Neuronal stem cell (in vitro differentiated cells): ENCODE data around the gene RHOV.

Experiments
- DNase-seq: peaks from one replicate; pipeline ENCODE4 v3.0.0-alpha.2; 2013; ENCODE audit warnings: low spot score
- H2AFZ ChIP-seq: one replicate; pipeline ENCODE4 v1.6.1; 2013; ENCODE audit warnings: mild to moderate bottlenecking, low read length, inconsistent platforms
- H2AK5ac ChIP-seq: 2 replicates; pipeline ENCODE4 v1.6.1; 2013; ENCODE audit warnings: low read depth, mild to moderate bottlenecking, inconsistent platforms, low read length, moderate library complexity, mixed read lengths
- H2BK120ac ChIP-seq: 2 replicates; pipeline ENCODE4 v1.6.1; 2013; ENCODE audit warnings: low read depth, mild to moderate bottlenecking, inconsistent platforms, low read length, moderate library complexity, mixed read lengths
- H2BK12ac ChIP-seq: one replicate; pipeline ENCODE4 v1.6.1; 2013; ENCODE audit warnings: low read length, inconsistent platforms
- H2BK15ac ChIP-seq: 2 replicates; pipeline ENCODE4 v1.6.1; 2013; ENCODE audit warnings: mild to moderate bottlenecking, low read length, inconsistent platforms, mixed read lengths
- H2BK5ac ChIP-seq: one replicate; pipeline ENCODE4 v1.6.1; 2013; ENCODE audit warnings: inconsistent platforms, mild to moderate bottlenecking, low read length, moderate library complexity
- H3K14ac ChIP-seq: one replicate; pipeline ENCODE4 v1.6.1; 2013; ENCODE audit warnings: low read length, inconsistent platforms
- H3K18ac ChIP-seq: 2 replicates; pipeline ENCODE4 v1.6.1; 2013; ENCODE audit warnings: low read length, inconsistent platforms
- H3K23ac ChIP-seq: 2 replicates; pipeline ENCODE4 v1.6.1; 2013; ENCODE audit warnings: low read depth, mild to moderate bottlenecking, mixed read lengths, low read length, inconsistent platforms; ENCODE audit not compliant: poor library complexity
- H3K27ac ChIP-seq: replicated peaks from 3 replicates; pipeline ENCODE4 v1.5.1; 2013; ENCODE audit warnings: low read length, inconsistent platforms
- H3K27me3 ChIP-seq, 3 experiments: 2 replicates each; pipeline ENCODE4 v1.6.1; 2013; ENCODE audit warnings: low read length in 3 of 3, mild to moderate bottlenecking in 2 of 3, inconsistent platforms in 1 of 3, low read depth in 1 of 3, mixed read lengths in 1 of 3, moderate library complexity in 1 of 3; ENCODE audit not compliant: control insufficient read depth in 3 of 3, insufficient read depth in 3 of 3
- H3K36me3 ChIP-seq, 2 donors: replicated peaks in 1 of 2; 2 replicates each; pipeline ENCODE4 v1.6.1; 2013; ENCODE audit warnings: low read length in 2 of 2; ENCODE audit not compliant: control insufficient read depth in 2 of 2, insufficient read depth in 2 of 2
- H3K4ac ChIP-seq: 2 replicates; pipeline ENCODE4 v1.6.1; 2013; ENCODE audit warnings: inconsistent platforms, mild to moderate bottlenecking, low read length, moderate library complexity
- H3K4me1 ChIP-seq, 2 donors: 1 replicate in 1 of 2; 2 replicates in 1 of 2; pipeline ENCODE4 v1.6.1; 2013; ENCODE audit warnings: low read length in 2 of 2, low read depth in 1 of 2; ENCODE audit not compliant: control insufficient read depth in 2 of 2, insufficient read depth in 1 of 2
- H3K4me2 ChIP-seq: one replicate; pipeline ENCODE4 v1.6.1; 2013; ENCODE audit warnings: mild to moderate bottlenecking, low read length, inconsistent platforms; ENCODE audit not compliant: insufficient read depth, poor library complexity, severe bottlenecking
- H3K4me3 ChIP-seq, 2 donors: 2 replicates each; pipeline ENCODE4 v1.5.1; 2013; ENCODE audit warnings: low read length in 2 of 2, mild to moderate bottlenecking in 2 of 2, inconsistent platforms in 1 of 2, moderate library complexity in 1 of 2
- H3K79me1 ChIP-seq: one replicate; pipeline ENCODE4 v1.6.1; 2013; ENCODE audit warnings: low read depth, mild to moderate bottlenecking, inconsistent platforms, low read length, moderate library complexity
- H3K9ac ChIP-seq: one replicate; pipeline ENCODE4 v1.6.1; 2013; ENCODE audit warnings: mild to moderate bottlenecking, low read depth, low read length, inconsistent platforms; ENCODE audit not compliant: poor library complexity
- H3K9me3 ChIP-seq, 2 donors: replicated peaks in 1 of 2; 2 replicates each; pipeline versions ENCODE3 to v1.6.1; 2013; ENCODE audit warnings: low read length in 2 of 2, mild to moderate bottlenecking in 2 of 2, inconsistent platforms in 1 of 2, low read depth in 1 of 2, mixed read lengths in 1 of 2, moderate library complexity in 1 of 2; ENCODE audit not compliant: control insufficient read depth in 2 of 2, insufficient read depth in 1 of 2
- H4K8ac ChIP-seq: one replicate; pipeline ENCODE4 v1.6.1; 2013; ENCODE audit warnings: low read depth, mild to moderate bottlenecking, inconsistent platforms, low read length, moderate library complexity
- H4K91ac ChIP-seq: one replicate; pipeline ENCODE4 v1.6.1; 2013; ENCODE audit warnings: low read length, low read depth, mild to moderate bottlenecking, inconsistent platforms; ENCODE audit not compliant: poor library complexity
- WGBS, 2 donors: extraction: QIAGEN DNeasy Blood & Tissue Kit; methylation state at CpG; one replicate each; pipeline ENCODE4 v1.1.7; 2013; ENCODE audit warnings: missing lambda C conversion rate in 2 of 2, mixed read lengths in 1 of 2; ENCODE audit not compliant: insufficient read length in 2 of 2, insufficient replicate concordance in 1 of 2; ENCODE audit errors: extremely low coverage in 2 of 2; 5-methylcytosine and 5-hydroxymethylcytosine counted together

The RHOV gene

DNA sequence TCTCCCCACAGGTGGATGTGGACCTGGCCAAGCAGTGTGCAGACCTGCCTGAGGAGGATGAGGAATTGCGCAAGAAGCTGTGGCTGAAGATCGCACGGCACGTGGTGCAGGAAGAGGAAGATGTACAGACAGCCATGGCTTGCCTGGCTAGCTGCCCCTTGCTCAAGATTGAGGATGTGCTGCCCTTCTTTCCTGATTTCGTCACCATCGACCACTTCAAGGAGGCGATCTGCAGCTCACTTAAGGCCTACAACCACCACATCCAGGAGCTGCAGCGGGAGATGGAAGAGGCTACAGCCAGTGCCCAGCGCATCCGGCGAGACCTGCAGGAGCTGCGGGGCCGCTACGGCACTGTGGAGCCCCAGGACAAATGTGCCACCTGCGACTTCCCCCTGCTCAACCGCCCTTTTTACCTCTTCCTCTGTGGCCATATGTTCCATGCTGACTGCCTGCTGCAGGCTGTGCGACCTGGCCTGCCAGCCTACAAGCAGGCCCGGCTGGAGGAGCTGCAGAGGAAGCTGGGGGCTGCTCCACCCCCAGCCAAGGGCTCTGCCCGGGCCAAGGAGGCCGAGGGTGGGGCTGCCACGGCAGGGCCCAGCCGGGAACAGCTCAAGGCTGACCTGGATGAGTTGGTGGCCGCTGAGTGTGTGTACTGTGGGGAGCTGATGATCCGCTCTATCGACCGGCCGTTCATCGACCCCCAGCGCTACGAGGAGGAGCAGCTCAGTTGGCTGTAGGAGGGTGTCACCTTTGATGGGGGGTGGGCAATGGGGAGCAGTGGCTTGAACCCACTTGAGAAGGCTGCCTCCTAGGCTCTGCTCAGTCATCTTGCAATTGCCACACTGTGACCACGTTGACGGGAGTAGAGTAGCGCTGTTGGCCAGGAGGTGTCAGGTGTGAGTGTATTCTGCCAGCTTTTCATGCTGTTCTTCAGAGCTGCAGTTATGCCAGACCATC, 28.8 kb upstream of the RHOV start:
- H4K8ac ChIP-seq: no peak overlapping the region
- no CpG with 5 or more reads among the region's 33 CpGs for WGBS, 2 donors
- no peaks in the 10 kb centered on the region for H3K9me3 ChIP-seq
- H2BK12ac ChIP-seq: no peak overlapping the region
- no peak overlapping the region for H4K91ac ChIP-seq
- no peak overlapping the region for H2AK5ac ChIP-seq
- H3K27ac ChIP-seq: no peak overlapping the region
- H3K4ac ChIP-seq: no peak overlapping the region
- H3K4me1 ChIP-seq: peaks cover 2 to 7% of the 10 kb centered on the region in 2 donors
- DNase-seq: no peak
- no peak overlapping the region for H3K18ac ChIP-seq
- no peak overlapping the region for H3K4me2 ChIP-seq
- H3K79me1 ChIP-seq: peaks cover 24% of the 10 kb centered on the region
- H3K27me3 ChIP-seq: no peaks in the 10 kb centered on the region
- peak overlapping the region; percentile 70 for H3K9ac ChIP-seq
- no peak overlapping the region for H2BK15ac ChIP-seq
- no peak overlapping the region for H2BK5ac ChIP-seq
- peaks cover 46 to 60% of the 10 kb centered on the region in 2 donors for H3K36me3 ChIP-seq
- H3K4me3 ChIP-seq: no peak overlapping the region
- H3K23ac ChIP-seq: peak overlapping the region; percentile 73
- H3K14ac ChIP-seq: no peak overlapping the region
- peak overlapping the region; percentile 31 for H2BK120ac ChIP-seq
- no peak overlapping the region for H2AFZ ChIP-seq

DNA sequence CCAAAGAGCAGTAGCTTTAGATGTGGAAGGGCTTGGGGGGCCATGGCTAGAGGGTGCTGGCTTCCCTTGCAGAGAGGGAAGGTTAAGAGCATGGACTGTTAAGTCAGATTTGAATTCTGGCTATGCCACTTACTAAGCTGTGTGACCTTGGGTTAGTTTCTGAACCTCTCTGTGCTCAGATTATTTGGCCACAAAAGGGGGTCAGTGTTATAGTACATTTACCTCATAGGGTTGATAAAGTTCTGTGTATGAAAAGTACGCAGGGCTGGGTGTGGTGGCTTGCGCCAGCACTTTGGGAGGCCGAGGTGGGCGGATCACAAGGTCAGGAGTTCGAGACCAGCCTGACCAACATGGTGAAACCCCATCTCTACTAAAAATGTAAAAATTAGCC, 27.0 kb upstream of the RHOV start:
- WGBS, 2 donors: no CpG with 5 or more reads among the region's 5 CpGs
- Histone ChIP-seq H3K36me3 (peaks cover 47 to 76% of the 10 kb centered on the region in 2 donors), H3K4me2 (no peak overlapping the region), H3K23ac (peak overlapping the region; percentile 37), H3K4ac (no peak overlapping the region), H3K9me3 (no peaks in the 10 kb centered on the region), H3K9ac (no peak overlapping the region), H3K4me1 (no peaks in the 10 kb centered on the region), H2BK120ac (no peak overlapping the region), H2BK5ac (no peak overlapping the region), H2BK15ac (no peak overlapping the region), H3K4me3 (peak overlapping the region in 1 of 2 donors; percentile 26), H3K18ac (no peak overlapping the region), H2AFZ (no peak overlapping the region), H4K91ac (no peak overlapping the region), H3K27me3 (no peaks in the 10 kb centered on the region), H3K14ac (no peak overlapping the region), H4K8ac (no peak overlapping the region), H2BK12ac (no peak overlapping the region), H2AK5ac (no peak overlapping the region), H3K27ac (no peak overlapping the region), H3K79me1 (peaks cover 22% of the 10 kb centered on the region)
- DNase-seq: no peak

DNA sequence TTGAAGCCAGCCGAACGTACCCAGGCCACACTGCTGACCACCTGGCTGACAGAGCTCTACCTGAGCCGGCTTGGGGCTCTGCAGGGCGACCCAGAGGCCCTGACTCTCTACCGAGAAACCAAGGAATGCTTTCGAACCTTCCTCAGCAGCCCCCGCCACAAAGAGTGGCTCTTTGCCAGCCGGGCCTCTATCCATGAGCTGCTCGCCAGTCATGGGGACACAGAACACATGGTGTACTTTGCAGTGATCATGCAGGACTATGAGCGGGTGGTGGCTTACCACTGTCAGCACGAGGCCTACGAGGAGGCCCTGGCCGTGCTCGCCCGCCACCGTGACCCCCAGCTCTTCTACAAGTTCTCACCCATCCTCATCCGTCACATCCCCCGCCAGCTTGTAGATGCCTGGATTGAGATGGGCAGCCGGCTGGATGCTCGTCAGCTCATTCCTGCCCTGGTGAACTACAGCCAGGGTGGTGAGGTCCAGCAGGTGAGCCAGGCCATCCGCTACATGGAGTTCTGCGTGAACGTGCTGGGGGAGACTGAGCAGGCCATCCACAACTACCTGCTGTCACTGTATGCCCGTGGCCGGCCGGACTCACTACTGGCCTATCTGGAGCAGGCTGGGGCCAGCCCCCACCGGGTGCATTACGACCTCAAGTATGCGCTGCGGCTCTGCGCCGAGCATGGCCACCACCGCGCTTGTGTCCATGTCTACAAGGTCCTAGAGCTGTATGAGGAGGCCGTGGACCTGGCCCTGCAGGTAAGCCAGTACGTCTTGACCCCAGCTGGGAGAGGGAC, 26.4 kb upstream of the RHOV start:
- H4K8ac ChIP-seq: no peak overlapping the region
- H3K4ac ChIP-seq: no peak overlapping the region
- H3K4me2 ChIP-seq: no peak overlapping the region
- no peak overlapping the region for H2AFZ ChIP-seq
- no peak overlapping the region for H2BK15ac ChIP-seq
- no peak overlapping the region for H2BK120ac ChIP-seq
- peaks cover 23% of the 10 kb centered on the region for H3K79me1 ChIP-seq
- no peak overlapping the region for H2BK12ac ChIP-seq
- no peaks in the 10 kb centered on the region for H3K27me3 ChIP-seq
- H3K23ac ChIP-seq: peak overlapping the region; percentile 37
- no peak overlapping the region for H2BK5ac ChIP-seq
- WGBS, 2 donors: no CpG with 5 or more reads among the region's 36 CpGs
- no peak overlapping the region for H3K18ac ChIP-seq
- H3K27ac ChIP-seq: no peak overlapping the region
- peaks cover 48 to 78% of the 10 kb centered on the region in 2 donors for H3K36me3 ChIP-seq
- peaks cover 2 to 3% of the 10 kb centered on the region in 2 donors for H3K4me1 ChIP-seq
- peak overlapping the region; percentile 21 for H3K9ac ChIP-seq
- H3K14ac ChIP-seq: peak overlapping the region; percentile 17
- H2AK5ac ChIP-seq: no peak overlapping the region
- peak overlapping the region in 1 of 2 donors; percentile 57 for H3K4me3 ChIP-seq
- no peaks in the 10 kb centered on the region for H3K9me3 ChIP-seq
- H4K91ac ChIP-seq: no peak overlapping the region
- DNase-seq: no peak
